GM18520 (cell line): ENCODE data around the gene YEATS4.
A peak's percentile ranks its signal among the peaks of the same experiment; 100 is the strongest.

Experiments used
- ATAC-seq: cut with Tn5 transposase; IDR thresholded peaks from one replicate; pipeline ENCODE4 v1.9.1; 2021; ENCODE audit not compliant: unreplicated experiment

Gene YEATS4

DNA sequence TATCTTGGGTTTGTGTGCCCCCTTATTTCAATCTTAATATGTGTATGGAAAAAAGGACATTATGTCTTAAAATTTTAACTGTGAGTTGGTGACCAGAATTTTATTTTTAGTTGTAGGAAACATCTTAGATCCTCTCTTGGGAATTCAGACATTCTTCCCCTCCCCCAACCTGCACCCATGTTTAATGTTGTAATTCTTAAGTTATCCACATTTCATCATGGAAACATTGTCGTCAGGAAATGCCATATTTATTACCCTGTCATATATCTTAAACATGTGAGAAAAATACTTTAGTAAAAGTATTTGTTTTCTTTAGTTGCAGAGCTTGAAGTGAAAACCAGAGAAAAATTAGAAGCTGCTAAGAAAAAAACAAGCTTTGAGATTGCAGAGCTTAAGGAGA, 30.3 kb downstream of the YEATS4 start:
- ATAC-seq = no peak

GRCh38 chr12:69392179-69392928, 32.8 kb downstream of the YEATS4 start:
- peak; percentile 82 for ATAC-seq

DNA sequence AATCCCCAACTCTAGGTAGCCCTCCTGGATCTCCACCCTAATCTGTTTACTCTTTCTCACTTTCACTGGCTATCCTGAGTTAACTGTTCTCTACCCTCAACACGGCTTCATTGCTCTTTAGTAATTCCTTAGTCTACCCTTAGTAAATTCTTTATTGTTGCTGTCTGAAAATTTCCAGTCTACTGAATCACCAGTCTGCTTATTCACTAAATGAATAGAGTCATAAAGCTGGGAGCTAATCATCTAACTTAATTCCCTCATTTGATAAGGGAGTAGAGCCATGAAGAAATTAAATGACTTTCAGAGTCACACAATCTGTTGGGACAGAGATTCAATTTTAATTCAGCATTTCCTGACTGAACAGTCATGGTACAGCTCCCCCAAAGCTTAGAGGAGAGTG, 36.5 kb downstream of the YEATS4 start:
- no peak for ATAC-seq

DNA sequence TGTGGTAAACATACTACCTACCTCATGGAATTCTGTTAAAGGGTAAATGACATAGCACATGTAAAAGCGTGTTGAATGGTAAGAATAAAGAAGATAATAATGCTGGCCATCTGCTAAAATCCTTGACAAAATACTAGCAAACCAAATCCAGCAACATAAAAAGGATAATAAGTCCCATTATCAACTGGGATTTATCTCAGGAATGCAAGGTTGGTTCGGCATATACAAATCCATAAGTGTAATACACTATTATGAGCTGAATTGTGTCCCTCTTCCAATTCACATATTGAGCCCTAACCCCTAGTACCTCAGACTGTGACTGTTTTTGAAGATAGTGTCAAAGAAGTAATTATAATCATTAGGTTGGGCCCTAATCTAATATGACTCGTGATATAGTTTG, 37.4 kb downstream of the YEATS4 start:
- ATAC-seq = no peak

GRCh38 chr12:69397978-69398377, 38.4 kb downstream of the YEATS4 start:
- ATAC-seq = no peak

DNA sequence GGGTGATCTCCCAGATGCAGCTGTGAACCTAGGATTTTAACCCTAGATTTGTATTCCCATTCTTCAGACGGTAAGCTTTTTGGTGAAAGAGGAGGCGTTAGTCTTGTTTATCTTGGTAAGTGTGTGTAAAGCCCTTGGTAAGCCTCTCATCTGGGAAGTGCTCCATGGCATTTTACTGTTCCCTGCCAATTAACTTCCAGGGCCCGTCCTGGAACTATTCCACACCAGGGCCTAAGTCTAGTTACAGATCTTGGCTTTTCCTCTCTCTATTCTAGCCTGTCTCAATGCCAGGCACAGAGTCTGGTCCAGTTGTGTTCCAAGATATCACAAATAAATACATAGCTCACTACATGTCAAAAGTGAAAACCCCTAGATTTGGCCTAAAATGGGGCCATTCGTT, 42.4 kb downstream of the YEATS4 start:
- ATAC-seq = no peak

DNA sequence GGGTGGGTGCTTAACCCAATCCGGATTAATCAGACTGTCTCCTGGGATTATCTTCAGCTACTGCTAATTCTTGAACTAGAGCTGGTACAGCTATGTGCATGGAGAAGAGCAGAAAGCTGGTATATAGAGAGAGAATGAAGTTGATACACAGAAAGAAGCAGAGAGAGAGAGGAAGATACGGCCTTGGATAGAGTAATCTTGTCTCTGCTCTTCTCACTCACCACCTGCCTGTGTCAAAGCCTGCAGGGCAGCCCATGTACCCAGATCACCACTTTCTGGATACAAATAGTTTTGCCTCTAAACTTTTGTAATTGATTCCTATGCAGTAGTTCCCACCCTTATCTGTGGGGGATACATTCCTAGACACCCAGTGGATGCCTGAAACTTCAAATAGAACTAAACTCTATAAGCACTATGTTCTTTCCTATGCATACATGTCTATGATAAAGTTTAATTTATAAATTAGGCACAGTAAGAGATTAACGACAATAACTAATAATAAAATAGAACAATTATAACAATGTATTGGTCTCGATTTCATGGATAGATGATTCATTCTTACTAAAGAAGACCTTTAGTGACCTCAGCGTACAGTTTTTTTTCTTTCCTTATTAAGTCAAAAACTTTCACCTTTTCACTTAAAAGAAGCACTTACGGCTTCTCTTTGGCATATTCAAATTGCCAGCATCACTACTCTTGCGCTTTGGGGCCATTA, 45.5 kb downstream of the YEATS4 start:
- no peak for ATAC-seq

- no peak for ATAC-seq
These were observed 46.0 kb downstream of the YEATS4 start for GRCh38 chr12:69405566-69405865.

GRCh38 chr12:69406217-69406616, 46.7 kb downstream of the YEATS4 start:
- ATAC-seq = no peak

DNA sequence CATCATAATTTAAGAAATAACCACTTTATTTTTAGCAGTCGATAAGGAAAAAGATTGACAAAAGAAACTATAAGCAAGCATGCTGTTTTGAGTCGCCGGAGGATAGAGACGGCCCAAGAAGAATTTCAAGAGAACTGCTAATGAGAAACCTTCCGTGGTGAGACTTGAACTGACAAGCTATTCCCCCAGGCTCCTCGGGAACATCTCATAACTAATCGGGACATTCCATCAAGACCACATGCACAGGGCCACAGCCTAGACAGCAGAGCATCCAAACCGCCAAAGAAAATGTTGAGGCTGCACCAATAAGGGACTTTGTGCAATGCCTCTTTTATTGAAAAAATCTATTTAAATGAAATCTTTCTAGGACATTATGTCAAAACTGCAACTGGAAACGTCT, 51.0 kb downstream of the YEATS4 start:
- no peak for ATAC-seq

GRCh38 chr12:69412655-69413054, 53.1 kb downstream of the YEATS4 start:
- no peak for ATAC-seq

DNA sequence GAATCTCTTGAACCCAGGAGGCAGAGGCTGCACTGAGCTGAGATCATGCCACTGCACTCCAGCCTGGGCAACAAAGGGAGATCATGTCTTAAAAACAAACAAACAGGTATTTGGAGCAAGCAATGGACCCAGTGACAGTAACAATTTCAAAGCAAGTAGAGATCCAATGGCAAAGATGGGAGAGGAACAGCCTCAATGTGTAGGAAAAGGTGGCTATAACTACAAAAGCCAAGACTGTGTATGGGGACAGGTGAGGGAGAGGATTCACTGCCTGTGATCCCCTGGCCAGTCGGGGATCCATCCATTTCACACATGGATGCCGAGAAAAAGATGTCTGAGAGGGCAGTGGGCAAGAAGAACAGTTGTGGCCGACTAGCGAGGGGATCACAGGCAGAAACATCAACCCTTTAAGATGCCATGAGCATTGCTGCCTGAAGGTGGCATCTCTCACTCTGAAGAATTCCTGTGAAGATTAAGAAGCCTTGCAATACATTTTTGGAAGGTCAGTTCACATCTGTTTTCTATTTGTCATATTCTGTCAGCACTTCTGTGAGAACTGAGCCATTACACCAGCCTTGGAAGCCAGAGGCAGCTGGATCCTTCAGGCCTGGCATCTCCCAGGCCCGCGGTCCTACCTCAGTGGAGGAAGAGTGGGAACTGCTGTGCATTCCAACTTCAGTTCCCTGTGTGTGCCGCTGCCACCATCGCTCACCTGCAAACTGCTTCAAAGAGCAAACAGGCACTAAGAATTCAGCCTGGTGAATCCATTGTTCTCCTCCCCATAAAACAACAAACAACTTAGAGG, 56.1 kb downstream of the YEATS4 start:
- no peak for ATAC-seq

DNA sequence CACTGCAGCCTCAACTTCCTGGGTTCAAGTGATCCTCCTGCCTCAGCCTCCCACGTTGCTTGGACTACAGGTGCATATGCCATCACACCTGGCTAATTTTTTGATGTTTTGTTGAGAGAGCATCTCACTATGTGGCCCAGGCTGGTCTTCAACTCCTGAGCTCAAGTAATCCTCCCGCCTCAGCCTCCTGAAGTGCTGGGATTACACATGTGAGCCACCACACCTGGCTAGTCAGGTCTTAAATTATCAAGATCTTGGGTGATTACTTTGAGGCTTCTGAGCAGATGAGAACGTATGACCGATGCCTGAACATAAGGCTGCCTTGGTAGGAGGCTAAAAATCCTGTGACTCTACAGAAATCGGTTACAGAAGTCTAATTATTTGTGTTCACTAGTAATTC, 57.7 kb downstream of the YEATS4 start:
- ATAC-seq = no peak

DNA sequence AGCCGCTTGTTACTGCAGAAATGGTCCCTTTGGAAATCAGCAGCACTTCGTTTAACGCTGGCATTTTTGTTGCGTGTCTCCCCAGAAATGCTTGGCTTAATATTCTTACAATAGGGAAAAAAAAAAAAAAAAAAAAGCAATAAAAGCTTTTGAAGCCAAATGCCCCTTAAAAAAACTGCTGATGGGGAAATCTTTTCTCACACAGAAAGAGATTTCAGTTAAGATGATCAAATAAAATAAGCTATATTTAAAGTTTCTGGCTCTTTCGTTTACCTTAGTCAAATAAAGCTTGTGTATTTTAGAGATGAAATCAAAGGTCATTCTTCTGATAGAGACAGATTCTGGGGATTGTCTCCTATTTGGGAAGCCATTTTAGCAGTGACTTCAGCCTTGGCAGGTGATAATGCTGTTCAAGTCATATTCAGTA, 58.2 kb downstream of the YEATS4 start:
- ATAC-seq = no peak

- no peak for ATAC-seq
These were observed 60.2 kb downstream of the YEATS4 start for GRCh38 chr12:69419701-69420100.

- no peak for ATAC-seq
These were observed 62.0 kb downstream of the YEATS4 start for GRCh38 chr12:69421548-69421947.

- ATAC-seq = no peak
These were observed 63.7 kb downstream of the YEATS4 start for GRCh38 chr12:69423037-69423905.

GRCh38 chr12:69425417-69425816, 65.9 kb downstream of the YEATS4 start:
- ATAC-seq = no peak

DNA sequence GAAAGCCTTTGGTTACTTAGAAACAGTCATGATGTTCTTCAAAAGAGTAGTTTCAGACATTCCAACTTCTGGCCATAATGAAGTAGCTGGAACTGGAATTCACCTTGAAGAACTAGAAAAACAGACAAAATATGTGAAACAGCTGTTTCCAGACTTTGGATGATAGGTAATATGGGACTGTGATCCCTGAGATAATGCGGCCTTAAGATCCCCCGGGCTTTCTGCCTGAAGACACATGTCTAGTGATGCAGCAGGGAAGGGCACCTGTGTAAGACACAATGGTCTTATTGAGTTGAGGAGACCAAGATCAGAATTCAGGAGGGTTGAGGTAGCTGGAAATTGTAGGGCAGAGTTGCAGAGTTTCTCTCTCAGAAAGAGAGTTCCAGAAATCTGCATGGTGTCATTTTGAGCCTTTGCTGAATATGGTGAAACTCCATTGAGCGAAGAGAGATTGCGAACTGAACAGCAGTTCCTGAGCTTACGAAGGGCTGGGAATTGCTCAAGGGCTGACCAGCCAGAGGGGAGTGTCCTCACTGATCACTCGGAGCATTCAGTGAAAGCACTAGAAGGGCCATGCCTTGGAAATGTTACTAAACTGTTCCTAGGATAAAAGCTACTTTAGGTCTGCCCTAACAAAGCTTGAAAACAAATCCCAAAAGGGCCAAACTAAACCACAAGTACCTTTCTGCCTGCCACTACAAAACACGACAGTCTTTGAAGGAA, 69.0 kb downstream of the YEATS4 start:
- no peak for ATAC-seq

DNA sequence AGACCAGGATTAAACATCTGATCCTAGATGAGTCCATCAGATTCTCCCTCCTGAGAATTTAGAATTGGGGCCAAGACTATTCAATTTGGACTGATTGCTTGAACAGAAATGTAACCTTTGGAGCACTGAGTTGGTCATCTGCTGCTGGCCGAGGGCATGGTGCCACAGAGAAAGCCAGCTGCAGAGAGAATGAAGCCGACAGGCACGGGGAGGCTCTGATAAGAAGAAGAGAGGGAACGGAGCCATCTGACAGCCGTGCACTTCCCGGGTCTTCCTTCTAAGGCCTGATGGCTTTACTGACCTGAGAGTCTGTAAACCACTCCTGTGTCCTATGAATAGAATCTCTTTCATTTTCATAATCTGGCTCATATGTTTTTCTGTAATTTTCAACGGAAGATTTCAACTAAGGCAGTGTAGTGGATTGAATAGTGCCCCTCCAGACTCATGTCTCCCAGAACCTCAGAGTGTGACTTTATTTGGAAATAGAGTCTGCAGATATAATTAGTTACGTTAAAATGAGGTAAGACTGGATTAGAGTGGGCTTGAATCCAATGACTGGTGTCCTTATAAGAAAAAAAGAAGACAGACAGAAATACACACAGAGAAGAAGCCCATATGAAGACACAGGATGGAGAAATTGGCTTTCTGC, 71.5 kb downstream of the YEATS4 start:
- no peak for ATAC-seq
